ENCODE results near the gene PET100.

Gene PET100

DNA sequence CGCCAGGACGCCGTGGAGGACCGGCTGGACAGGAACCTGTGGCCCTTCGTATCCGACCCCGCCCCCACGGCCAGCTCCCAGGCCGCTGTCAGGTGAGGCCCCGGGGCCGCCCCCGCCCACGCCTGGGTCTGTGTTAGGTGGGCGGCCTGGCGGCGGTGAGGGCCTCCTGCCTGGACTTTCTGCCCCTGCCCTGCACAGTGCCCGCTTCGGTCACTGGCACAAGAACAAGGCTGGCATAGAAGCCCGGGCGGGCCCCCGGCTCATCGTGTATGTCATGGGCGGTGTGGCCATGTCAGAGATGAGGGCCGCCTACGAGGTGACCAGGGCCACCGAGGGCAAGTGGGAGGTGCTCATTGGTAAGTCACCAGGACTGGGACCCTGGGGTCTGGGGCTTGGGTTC lies 17.6 kb downstream of the PET100 start:
- Histone ChIP-seq H3K9ac (ENCODE audit: insufficient read length, low read depth) (no peak overlapping the region), H3K4me1 (ENCODE audit: insufficient read depth, insufficient read length) (peaks cover 6% of the 10 kb centered on the region), H3K9me3 (ENCODE audit: insufficient read depth, low read length) (no peaks in the 10 kb centered on the region), H3K4me3 (ENCODE audit: insufficient read length, low read depth) (no peak overlapping the region), H3K36me3 (ENCODE audit: insufficient read depth, insufficient read length, low read length) (peaks cover 32% of the 10 kb centered on the region), H3K27me3 (ENCODE audit: insufficient read depth, insufficient read length) (peaks cover 18% of the 10 kb centered on the region)
- TF ChIP-seq SUZ12 (IDR thresholded peaks at IDR 0.05; ENCODE audit: extremely low read depth, insufficient read depth, insufficient read length) (no peak), YY1 (IDR thresholded peaks at IDR 0.05; ENCODE audit: insufficient read depth, insufficient read length) (no peak), ZNF274 (IDR thresholded peaks at IDR 0.05; ENCODE audit: low read depth, low read length) (no peak)
- no peak for DNase-seq (ENCODE audit: low read depth, low spot score)

GRCh38 chr19:7648265-7649014 lies 18.8 kb downstream of the PET100 start:
- H3K4me3 ChIP-seq (ENCODE audit: insufficient read length, low read depth): no peak overlapping the region
- no peak overlapping the region for H3K9ac ChIP-seq (ENCODE audit: insufficient read length, low read depth)
- TF ChIP-seq ZNF274 (IDR thresholded peaks at IDR 0.05; ENCODE audit: low read depth, low read length) (no peak), YY1 (IDR thresholded peaks at IDR 0.05; ENCODE audit: insufficient read depth, insufficient read length) (no peak)
- no peaks in the 10 kb centered on the region for H3K9me3 ChIP-seq (ENCODE audit: insufficient read depth, low read length)
- H3K4me1 ChIP-seq (ENCODE audit: insufficient read depth, insufficient read length): peaks cover 6% of the 10 kb centered on the region
- H3K27me3 ChIP-seq (ENCODE audit: insufficient read depth, insufficient read length): peaks cover 24% of the 10 kb centered on the region
- H3K36me3 ChIP-seq (ENCODE audit: insufficient read depth, insufficient read length, low read length): peaks cover 27% of the 10 kb centered on the region
- DNase-seq (ENCODE audit: low read depth, low spot score): no peak

GRCh38 chr19:7650148-7650547 lies 20.6 kb downstream of the PET100 start:
- peaks cover 6% of the 10 kb centered on the region for H3K4me1 ChIP-seq (ENCODE audit: insufficient read depth, insufficient read length)
- no peak for DNase-seq (ENCODE audit: low read depth, low spot score)
- no peaks in the 10 kb centered on the region for H3K9me3 ChIP-seq (ENCODE audit: insufficient read depth, low read length)
- TF ChIP-seq SUZ12 (IDR thresholded peaks at IDR 0.05; ENCODE audit: extremely low read depth, insufficient read depth, insufficient read length) (no peak), ZNF274 (IDR thresholded peaks at IDR 0.05; ENCODE audit: low read depth, low read length) (no peak), YY1 (IDR thresholded peaks at IDR 0.05; ENCODE audit: insufficient read depth, insufficient read length) (no peak)
- peaks cover 17% of the 10 kb centered on the region for H3K36me3 ChIP-seq (ENCODE audit: insufficient read depth, insufficient read length, low read length)
- H3K9ac ChIP-seq (ENCODE audit: insufficient read length, low read depth): no peak overlapping the region
- H3K27me3 ChIP-seq (ENCODE audit: insufficient read depth, insufficient read length): peaks cover 24% of the 10 kb centered on the region
- no peak overlapping the region for H3K4me3 ChIP-seq (ENCODE audit: insufficient read length, low read depth)

GRCh38 chr19:7652061-7652641 lies 22.6 kb downstream of the PET100 start:
- Histone ChIP-seq H3K9me3 (ENCODE audit: insufficient read depth, low read length) (no peaks in the 10 kb centered on the region), H3K36me3 (ENCODE audit: insufficient read depth, insufficient read length, low read length) (peaks cover 9% of the 10 kb centered on the region), H3K27me3 (ENCODE audit: insufficient read depth, insufficient read length) (peaks cover 27% of the 10 kb centered on the region), H3K4me1 (ENCODE audit: insufficient read depth, insufficient read length) (peaks cover 5% of the 10 kb centered on the region), H3K9ac (ENCODE audit: insufficient read length, low read depth) (peak overlapping the region; percentile 29), H3K4me3 (ENCODE audit: insufficient read length, low read depth) (peak overlapping the region; percentile 8)
- TF ChIP-seq YY1 (IDR thresholded peaks at IDR 0.05; ENCODE audit: insufficient read depth, insufficient read length) (no peak), SUZ12 (IDR thresholded peaks at IDR 0.05; ENCODE audit: extremely low read depth, insufficient read depth, insufficient read length) (no peak), ZNF274 (IDR thresholded peaks at IDR 0.05; ENCODE audit: low read depth, low read length) (no peak)
- peak; percentile 66 for DNase-seq (ENCODE audit: low read depth, low spot score)

- no peak for DNase-seq (ENCODE audit: low read depth, low spot score)
- peaks cover 27% of the 10 kb centered on the region for H3K27me3 ChIP-seq (ENCODE audit: insufficient read depth, insufficient read length)
- H3K9me3 ChIP-seq (ENCODE audit: insufficient read depth, low read length): no peaks in the 10 kb centered on the region
- H3K9ac ChIP-seq (ENCODE audit: insufficient read length, low read depth): no peak overlapping the region
- H3K36me3 ChIP-seq (ENCODE audit: insufficient read depth, insufficient read length, low read length): no peaks in the 10 kb centered on the region
- no peak overlapping the region for H3K4me3 ChIP-seq (ENCODE audit: insufficient read length, low read depth)
- no peak for TF ChIP-seq SUZ12 (IDR thresholded peaks at IDR 0.05; ENCODE audit: extremely low read depth, insufficient read depth, insufficient read length)
- no peak for TF ChIP-seq YY1 (IDR thresholded peaks at IDR 0.05; ENCODE audit: insufficient read depth, insufficient read length)
- TF ChIP-seq ZNF274 (IDR thresholded peaks at IDR 0.05; ENCODE audit: low read depth, low read length): no peak
- peaks cover 8% of the 10 kb centered on the region for H3K4me1 ChIP-seq (ENCODE audit: insufficient read depth, insufficient read length)
Measured at GRCh38 chr19:7654401-7654800, 24.8 kb downstream of the PET100 start.

DNA sequence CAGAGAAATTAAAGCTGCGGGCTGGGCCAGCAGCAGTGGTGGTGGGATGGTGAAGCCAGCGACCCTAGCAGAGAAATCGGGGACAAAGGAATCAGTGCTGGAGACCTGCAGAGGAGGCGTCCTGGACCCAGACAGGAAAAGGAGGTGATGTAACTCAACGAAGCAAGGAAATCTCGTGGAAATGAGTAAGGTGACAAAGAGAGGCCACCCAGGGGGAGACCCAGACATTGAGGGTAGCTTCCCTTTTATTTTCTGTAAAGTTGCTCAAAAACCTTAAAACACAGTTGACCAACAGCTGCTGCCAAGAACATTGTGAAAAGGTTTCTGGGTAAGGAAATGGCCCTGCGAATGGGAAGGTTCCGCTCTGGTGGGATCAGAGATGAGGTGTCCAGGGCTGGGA lies 26.0 kb downstream of the PET100 start:
- Histone ChIP-seq H3K4me3 (ENCODE audit: insufficient read length, low read depth) (no peak overlapping the region), H3K27me3 (ENCODE audit: insufficient read depth, insufficient read length) (peaks cover 21% of the 10 kb centered on the region), H3K9me3 (ENCODE audit: insufficient read depth, low read length) (no peaks in the 10 kb centered on the region), H3K36me3 (ENCODE audit: insufficient read depth, insufficient read length, low read length) (no peaks in the 10 kb centered on the region), H3K9ac (ENCODE audit: insufficient read length, low read depth) (no peak overlapping the region), H3K4me1 (ENCODE audit: insufficient read depth, insufficient read length) (peaks cover 4% of the 10 kb centered on the region)
- DNase-seq (ENCODE audit: low read depth, low spot score): no peak
- TF ChIP-seq YY1 (IDR thresholded peaks at IDR 0.05; ENCODE audit: insufficient read depth, insufficient read length): no peak
- TF ChIP-seq ZNF274 (IDR thresholded peaks at IDR 0.05; ENCODE audit: low read depth, low read length): no peak
- no peak for TF ChIP-seq SUZ12 (IDR thresholded peaks at IDR 0.05; ENCODE audit: extremely low read depth, insufficient read depth, insufficient read length)

- no peak overlapping the region for H3K9ac ChIP-seq (ENCODE audit: insufficient read length, low read depth)
- peaks cover 4% of the 10 kb centered on the region for H3K4me1 ChIP-seq (ENCODE audit: insufficient read depth, insufficient read length)
- no peak overlapping the region for H3K4me3 ChIP-seq (ENCODE audit: insufficient read length, low read depth)
- no peaks in the 10 kb centered on the region for H3K36me3 ChIP-seq (ENCODE audit: insufficient read depth, insufficient read length, low read length)
- peaks cover 12% of the 10 kb centered on the region for H3K27me3 ChIP-seq (ENCODE audit: insufficient read depth, insufficient read length)
- DNase-seq (ENCODE audit: low read depth, low spot score): no peak
- no peaks in the 10 kb centered on the region for H3K9me3 ChIP-seq (ENCODE audit: insufficient read depth, low read length)
- TF ChIP-seq ZNF274 (IDR thresholded peaks at IDR 0.05; ENCODE audit: low read depth, low read length): no peak
- no peak for TF ChIP-seq SUZ12 (IDR thresholded peaks at IDR 0.05; ENCODE audit: extremely low read depth, insufficient read depth, insufficient read length)
- no peak for TF ChIP-seq YY1 (IDR thresholded peaks at IDR 0.05; ENCODE audit: insufficient read depth, insufficient read length)
Measured at GRCh38 chr19:7657131-7657751, 27.6 kb downstream of the PET100 start.

Measured in NT2/D1 (cell line).